ENCODE measurements around the gene ARHGAP23.

DNA sequence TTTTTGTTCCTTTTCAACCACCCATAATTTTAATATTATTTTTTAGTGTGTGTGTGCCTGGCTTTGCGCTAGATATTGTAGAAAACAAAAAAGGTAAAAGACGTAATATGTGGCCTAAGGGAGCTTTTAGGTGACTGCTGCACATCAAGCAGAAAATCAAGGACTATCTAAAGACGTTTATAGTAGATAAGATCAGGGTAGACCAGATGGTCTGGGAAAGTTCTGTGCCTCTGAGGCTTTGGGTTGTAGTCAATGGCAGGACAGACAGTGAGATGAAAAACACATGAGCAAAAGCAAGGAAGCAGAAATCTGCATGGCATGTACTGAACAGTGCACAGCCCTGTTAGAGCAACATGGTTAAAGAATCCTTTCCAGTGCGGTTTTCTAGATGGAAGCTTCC is 26.8 kb upstream of the ARHGAP23 start:
- TF ChIP-seq, protein P1, sequence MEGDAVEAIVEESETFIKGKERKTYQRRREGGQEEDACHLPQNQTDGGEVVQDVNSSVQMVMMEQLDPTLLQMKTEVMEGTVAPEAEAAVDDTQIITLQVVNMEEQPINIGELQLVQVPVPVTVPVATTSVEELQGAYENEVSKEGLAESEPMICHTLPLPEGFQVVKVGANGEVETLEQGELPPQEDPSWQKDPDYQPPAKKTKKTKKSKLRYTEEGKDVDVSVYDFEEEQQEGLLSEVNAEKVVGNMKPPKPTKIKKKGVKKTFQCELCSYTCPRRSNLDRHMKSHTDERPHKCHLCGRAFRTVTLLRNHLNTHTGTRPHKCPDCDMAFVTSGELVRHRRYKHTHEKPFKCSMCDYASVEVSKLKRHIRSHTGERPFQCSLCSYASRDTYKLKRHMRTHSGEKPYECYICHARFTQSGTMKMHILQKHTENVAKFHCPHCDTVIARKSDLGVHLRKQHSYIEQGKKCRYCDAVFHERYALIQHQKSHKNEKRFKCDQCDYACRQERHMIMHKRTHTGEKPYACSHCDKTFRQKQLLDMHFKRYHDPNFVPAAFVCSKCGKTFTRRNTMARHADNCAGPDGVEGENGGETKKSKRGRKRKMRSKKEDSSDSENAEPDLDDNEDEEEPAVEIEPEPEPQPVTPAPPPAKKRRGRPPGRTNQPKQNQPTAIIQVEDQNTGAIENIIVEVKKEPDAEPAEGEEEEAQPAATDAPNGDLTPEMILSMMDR (conservative IDR thresholded peaks at IDR 0.05): no peak
- TF ChIP-seq ZFX (IDR thresholded peaks at IDR 0.05): no peak

All from C4-2B (cell line).